ENCODE results near the gene SLC34A3. TPM values are rescaled to one million over a fixed set of nuclear protein-coding genes. Genes with fewer than 3 reads are reported as not detected.
"Not testable (repeated sequence)": the region's sequence is repeated elsewhere in the genome, so short reads cannot be mapped to it uniquely, and the experiment has no call there.

SLC34A3 gene
- total RNA-seq, 1 donor from 2014 or later, result 0.49 TPM

DNA sequence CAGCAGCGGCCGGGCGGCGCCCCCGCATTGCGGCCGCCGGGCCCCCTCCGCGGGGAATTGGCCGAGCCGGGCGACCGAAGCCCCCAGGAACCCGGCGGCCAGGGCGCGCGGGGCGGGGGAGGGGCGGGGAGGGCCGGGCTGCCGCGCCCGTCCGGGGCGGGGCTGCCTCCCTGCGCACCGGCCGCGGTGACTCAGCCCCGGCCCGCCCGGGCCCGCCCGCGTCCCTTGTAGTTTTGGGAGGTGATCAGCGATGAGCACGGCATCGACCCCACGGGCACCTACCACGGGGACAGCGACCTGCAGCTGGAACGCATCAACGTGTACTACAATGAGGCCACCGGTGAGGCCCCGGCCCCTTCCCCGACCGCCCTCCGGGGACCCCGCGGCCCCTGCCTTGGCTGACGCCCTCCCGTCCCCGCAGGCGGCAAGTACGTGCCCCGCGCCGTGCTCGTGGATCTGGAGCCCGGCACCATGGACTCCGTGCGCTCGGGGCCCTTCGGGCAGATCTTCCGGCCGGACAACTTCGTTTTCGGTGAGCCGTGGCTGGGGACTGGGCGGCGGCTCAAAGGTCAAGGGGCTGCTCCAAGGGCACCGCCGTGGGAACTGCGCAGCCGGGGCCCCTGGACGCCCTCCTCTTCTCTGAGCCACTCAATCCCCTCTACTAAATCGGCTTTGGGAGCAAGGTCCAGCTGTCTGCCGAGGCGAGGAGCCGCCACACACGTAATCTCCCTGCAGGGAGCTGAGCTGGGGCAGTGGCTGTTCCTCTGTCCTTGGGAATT, 11.0 kb downstream of the SLC34A3 start:
- no peak for DNase-seq (ENCODE audit: low spot score)

DNA sequence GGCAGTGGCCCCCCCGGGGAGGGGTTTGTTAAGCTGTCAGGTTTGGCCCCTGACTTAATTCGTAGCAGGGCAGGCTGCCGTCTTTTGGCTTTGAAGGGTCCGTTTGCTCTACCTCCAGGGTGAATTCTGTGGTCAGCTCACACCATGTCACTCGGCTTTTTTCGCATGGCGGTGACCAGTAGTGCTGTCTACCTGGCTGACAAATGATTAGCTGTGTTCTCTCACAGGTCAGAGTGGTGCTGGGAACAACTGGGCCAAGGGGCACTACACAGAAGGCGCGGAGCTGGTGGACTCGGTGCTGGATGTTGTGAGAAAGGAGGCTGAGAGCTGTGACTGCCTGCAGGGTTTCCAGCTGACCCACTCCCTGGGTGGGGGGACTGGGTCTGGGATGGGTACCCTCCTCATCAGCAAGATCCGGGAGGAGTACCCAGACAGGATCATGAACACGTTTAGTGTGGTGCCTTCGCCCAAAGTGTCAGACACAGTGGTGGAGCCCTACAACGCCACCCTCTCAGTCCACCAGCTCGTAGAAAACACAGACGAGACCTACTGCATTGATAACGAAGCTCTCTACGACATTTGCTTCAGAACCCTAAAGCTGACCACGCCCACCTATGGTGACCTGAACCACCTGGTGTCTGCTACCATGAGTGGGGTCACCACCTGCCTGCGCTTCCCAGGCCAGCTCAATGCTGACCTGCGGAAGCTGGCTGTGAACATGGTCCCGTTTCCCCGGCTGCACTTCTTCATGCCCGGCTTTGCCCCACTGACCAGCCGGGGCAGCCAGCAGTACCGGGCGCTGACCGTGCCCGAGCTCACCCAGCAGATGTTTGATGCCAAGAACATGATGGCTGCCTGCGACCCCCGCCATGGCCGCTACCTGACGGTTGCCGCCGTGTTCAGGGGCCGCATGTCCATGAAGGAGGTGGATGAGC, 11.8 kb downstream of the SLC34A3 start:
- DNase-seq (ENCODE audit: low spot score), result no peak

DNA sequence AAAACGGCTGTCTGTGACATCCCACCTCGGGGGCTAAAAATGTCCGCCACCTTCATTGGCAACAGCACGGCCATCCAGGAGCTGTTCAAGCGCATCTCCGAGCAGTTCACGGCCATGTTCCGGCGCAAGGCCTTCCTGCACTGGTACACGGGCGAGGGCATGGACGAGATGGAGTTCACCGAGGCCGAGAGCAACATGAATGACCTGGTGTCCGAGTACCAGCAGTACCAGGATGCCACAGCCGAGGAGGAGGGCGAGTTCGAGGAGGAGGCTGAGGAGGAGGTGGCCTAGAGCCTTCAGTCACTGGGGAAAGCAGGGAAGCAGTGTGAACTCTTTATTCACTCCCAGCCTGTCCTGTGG, 12.5 kb downstream of the SLC34A3 start:
- DNase-seq (ENCODE audit: low spot score), result not testable (repeated sequence)

DNA sequence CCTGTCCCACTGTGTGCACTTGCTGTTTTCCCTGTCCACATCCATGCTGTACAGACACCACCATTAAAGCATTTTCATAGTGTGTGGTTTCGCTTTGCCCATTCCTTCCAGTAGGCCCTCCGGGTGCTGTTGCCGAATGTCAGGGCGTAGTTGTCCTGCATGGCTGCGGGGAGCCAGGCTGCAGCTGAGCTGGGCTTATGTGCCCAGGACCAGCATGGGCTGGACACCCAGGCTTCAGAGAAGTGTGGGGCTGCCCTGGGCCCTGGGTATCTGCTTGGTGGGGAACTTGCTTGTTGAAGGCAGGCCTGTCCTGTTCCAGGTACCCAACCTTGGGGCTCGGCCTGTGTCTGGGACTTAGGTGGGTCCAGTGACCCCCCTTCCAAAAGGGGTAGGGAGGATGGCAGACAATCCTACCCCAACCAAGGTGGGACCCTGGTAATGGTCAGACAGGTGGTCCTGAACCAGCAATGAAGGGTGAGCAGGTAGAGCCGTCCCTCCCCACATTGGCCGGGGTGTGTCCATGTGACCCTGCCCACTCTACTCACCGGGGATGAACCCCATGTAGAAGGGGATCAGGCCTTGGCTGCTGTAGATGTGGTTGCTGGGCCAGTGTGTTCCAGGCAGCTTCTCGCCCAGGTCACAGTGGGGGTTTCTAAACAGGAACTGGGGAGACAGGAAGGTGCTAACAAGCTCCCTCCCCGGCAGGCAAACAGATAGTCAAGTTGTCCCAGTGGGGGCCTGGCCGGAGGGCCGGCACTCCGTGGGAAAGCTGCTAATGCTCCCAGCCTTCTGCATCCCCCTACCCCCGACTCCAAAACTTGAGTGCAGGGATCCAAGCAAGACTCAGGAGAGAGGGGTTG, 13.2 kb downstream of the SLC34A3 start:
- no peak for DNase-seq (ENCODE audit: low spot score)

- DNase-seq (ENCODE audit: low spot score), result no peak
These were observed 14.1 kb downstream of the SLC34A3 start for GRCh38 chr9:137244486-137245449.

- no peak for DNase-seq (ENCODE audit: low spot score)
These were observed 15.0 kb downstream of the SLC34A3 start for GRCh38 chr9:137245450-137246421.

DNA sequence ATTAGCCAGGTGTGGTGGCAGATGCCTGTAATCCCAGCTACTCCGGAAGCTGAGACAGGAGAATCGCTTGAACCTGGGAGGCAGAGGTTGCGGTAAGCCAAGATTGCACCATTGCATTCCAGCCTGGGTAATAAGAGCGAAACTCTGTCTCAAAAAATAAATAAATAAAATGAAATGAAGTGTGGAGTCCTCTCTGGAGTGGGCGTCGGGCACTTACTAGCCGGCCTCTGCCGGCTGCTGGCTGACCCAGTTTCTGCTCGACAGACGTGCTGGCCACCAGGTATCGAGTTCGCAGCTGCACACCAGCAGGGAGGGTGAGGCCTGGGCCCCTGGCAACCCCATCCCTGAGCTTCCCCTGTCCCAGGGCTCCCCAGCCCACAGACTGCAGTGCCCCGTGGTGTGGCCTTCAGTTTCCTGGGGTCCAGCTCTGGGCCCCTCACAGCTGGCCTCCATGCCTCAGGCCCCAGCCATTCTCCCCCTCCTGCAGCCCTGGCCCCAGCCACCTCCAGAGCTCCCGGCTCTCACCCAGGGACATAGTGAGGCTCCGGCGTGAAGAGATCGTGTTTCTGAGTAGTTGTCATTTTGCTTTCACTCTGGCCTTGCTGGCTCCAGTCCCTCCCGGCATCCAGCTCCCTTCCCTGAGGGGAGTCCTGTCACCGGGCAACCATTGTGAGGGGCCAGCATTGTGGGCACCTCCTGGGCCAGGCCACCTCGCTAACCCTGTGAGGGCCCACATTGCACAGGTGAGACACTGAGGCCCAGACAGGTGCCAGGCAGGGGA, 16.6 kb downstream of the SLC34A3 start:
- DNase-seq (ENCODE audit: low spot score), result no peak

- DNase-seq (ENCODE audit: low spot score), result no peak
These were observed 17.1 kb downstream of the SLC34A3 start for GRCh38 chr9:137247916-137248175.

DNA sequence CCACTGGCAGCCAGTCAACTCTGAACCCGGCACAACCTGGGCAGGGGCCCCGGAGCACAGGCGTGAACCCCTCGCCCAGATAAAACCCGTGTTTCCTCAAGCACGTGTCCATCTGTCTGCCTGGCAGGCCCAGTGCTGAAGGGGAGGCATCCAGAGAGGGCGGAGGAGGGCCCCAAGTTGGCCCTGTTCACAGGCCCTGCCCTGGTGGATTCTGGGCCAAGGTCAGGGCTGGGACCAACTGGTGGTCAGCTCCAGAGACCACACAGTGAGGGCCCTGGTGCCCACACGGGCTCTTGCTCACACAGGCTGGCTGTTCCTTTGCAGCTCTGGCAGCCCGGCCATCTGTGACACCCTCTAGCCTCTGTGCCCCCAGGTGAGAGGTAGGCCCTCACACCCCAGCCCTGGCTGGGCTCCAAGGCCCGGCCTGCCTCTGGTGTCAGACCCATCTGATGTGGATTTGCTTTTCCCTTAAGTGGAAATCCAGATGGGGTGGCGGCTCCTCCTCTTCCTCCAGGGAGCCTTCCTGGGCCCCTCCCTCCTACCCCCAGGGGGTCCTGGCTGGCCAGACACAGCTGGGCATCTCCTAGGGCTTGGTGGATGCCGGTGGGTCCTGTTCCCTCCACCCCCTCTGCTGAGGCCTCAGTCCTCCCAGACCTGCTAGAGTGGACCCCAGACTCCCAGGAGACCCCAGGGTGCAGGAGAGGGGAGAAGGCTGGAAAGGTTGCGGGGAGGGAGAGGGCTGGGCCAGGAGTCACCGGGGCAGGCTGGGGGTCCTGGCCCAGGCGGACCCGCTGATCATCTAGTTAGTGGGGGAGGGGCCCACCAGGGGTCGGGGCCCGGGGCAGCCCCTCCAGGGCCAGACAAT, 19.9 kb downstream of the SLC34A3 start:
- no peak for DNase-seq (ENCODE audit: low spot score)

DNA sequence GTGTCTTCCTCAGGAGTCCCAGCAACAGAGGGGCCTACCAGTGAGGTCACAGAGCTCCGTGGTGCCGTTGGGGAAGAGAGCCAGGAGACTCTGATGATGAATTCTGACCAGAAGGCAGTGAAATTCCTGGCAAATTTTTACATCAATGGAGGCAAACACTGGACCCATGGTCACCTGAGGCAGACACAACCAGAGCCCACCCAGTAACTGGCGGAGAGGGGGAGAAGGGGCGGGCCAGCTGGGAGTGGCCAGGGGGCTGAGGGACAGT, 20.4 kb downstream of the SLC34A3 start, which contains the start of gene STPG3:
STPG3 (plus strand) TSS at position 93 of the 268 bp plus-strand sequence; CDS start at position 94, 1 bp downstream.
- no peak for DNase-seq (ENCODE audit: low spot score)

DNA sequence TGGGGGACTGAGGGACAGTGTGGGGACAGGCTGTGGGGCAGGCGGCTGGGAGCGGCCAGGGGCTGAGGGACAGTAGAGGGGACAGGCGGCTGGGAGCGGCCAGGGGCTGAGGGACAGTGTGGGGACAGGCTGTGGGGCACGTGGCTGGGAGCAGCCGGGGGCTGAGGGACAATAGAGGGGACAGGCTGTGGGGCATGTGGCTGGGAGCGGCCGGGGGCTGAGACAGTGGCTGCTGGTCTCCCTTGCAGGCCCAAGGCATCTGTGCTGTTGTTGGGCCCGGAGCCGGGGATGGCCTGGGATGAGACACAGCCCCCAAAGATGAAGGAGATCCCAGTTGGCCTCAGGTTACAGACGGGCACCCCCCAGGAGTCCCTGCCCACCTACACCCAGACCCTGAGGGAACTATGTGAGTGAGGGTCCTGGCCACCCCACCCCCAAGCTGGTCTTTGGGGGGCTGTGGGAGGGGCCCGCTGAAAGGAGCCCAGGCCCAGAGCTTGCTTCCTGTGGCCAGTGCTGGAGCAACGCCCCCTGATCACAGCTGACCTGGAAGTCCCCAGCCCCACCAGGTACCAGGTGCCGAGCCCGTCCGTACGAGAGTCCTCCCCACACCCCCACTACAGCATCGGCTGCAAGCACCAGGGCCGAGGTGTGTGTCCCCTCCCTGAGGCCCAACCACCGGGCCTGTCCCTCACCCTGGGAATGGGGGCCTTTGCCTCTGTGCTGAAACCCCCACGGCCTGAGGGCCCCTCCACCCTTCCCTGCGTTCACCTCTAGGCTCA, 21.0 kb downstream of the SLC34A3 start:
- no peak for DNase-seq (ENCODE audit: low spot score)

DNA sequence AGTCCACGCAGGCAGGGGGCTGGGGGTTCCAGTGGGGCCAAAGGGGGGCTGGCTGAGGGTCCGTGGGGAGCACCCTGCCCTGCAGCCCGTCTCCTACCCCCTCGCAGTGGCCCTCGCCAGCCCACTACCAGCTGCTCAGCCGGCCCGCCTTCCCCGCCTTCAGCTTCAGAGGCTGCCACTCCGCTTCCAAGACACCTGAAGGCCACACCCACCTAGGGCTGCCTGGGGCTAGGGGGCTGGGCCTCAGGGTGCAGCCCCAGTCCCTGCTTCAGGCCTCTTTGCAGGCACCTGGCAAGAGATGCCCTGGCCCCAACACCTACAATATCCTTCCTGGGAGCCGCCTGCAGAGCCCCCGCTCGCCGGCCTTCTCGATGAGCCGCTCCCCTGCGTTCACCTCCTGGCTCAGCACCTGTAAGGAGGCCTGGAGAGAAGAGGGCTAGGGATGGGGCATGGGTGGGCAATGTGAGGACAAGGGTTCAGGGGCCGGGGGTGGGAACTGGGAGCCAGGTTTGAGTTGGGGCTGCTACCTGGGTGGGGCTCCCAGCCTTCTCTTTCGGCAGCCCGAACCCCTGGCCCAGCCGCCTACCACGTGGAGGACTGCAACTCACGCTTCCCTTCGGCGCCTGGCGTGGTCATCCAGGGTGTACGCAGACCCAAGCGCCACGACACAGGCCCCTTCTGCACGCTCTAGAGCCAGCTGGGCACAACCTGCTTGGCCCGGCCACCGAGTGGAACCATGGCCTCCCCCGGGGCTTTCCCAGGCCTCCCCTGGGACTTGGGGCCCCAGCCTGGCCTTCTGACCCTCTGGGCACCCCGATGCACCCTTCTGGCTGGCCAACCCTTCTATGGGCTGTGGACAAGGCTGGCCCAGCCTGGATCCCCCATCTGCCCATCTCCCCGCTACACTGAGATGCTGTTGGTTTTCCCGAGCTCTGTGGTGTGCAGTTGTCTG, 22.1 kb downstream of the SLC34A3 start:
- DNase-seq (ENCODE audit: low spot score), result no peak

- DNase-seq (ENCODE audit: low spot score), result no peak
These were observed 23.3 kb downstream of the SLC34A3 start for GRCh38 chr9:137253717-137254623.

DNA sequence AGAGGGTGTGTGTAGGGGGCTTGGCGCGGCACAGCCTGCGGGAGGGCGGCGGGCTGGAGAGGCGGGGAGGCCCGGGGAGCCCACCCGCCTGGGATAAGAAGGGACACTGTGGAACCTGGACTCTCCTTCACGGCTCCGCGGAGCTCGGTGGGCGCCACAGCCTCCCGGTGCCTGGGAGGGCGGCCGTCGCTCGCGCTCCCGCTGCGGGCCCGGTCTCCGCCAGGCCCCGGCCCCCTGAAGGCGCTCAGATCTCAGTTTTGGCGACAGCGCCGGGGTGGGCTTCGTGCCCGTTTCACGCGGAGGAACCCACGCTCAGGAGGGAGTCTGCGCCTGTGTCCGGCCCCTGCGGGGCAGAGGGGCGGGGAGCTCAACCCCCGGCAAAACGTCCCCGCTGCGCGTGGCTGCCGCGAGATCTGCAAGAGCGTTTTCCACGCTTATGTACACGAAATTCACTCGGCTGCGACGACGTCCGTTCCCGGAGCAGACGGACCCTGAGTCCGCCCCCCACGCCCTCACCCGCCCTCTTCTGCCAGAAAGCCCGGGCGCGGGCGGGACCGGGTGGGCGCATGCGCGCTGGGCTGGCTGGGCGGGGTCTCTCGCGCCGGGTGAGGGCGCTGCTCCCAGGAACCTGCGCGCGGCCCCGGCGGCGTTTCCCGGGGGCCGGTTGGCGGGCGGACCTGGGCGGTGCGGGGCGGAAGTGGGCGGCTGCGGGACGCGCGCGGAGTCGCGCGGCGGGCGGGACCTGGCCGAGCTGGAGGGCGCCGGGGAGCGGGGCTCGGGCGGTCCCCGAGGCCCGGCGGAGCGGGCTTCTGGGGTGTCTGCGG, 24.1 kb downstream of the SLC34A3 start, which contains the start of gene NELFB:
NELFB (plus strand) TSS at position 704 of the 824 bp plus-strand sequence.
- peak; percentile 93 for DNase-seq (ENCODE audit: low spot score)
